Fibroblast of pulmonary artery (primary cell): ENCODE measurements around the gene SULT4A1.

Experiments used
- DNase-seq: peaks from one replicate; pipeline ENCODE4 v3.0.0-alpha.2; 2010; ENCODE audit warnings: low read depth
- H3K4me3 ChIP-seq: replicated peaks from 2 replicates; pipeline ENCODE4 v1.5.1; 2011; ENCODE audit warnings: low read depth, mild to moderate bottlenecking, control low read depth, low read length, moderate library complexity
- TF ChIP-seq, protein P1 (sequence below): IDR thresholded peaks from 2 replicates; pipeline ENCODE4 v1.5.1; 2011; ENCODE audit warnings: mild to moderate bottlenecking, control low read depth, low read length, inconsistent platforms; ENCODE audit errors: missing control alignments

The SULT4A1 gene

DNA sequence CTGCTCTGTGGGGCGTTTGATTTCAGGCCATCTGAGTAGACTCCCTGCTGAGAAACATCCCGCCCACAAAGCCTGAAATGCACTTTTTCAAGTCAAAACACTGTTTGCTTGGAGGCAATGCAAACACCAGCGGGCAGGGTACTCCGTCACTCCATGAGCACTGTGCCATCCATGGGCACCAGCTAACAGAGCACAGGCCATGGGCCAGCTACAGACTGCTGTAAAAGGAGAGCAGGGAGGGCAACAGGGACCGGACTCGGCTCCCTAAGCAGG is 33.7 kb downstream of the SULT4A1 start:
- TF ChIP-seq, protein P1, sequence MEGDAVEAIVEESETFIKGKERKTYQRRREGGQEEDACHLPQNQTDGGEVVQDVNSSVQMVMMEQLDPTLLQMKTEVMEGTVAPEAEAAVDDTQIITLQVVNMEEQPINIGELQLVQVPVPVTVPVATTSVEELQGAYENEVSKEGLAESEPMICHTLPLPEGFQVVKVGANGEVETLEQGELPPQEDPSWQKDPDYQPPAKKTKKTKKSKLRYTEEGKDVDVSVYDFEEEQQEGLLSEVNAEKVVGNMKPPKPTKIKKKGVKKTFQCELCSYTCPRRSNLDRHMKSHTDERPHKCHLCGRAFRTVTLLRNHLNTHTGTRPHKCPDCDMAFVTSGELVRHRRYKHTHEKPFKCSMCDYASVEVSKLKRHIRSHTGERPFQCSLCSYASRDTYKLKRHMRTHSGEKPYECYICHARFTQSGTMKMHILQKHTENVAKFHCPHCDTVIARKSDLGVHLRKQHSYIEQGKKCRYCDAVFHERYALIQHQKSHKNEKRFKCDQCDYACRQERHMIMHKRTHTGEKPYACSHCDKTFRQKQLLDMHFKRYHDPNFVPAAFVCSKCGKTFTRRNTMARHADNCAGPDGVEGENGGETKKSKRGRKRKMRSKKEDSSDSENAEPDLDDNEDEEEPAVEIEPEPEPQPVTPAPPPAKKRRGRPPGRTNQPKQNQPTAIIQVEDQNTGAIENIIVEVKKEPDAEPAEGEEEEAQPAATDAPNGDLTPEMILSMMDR, result no peak
- DNase-seq, result no peak

GRCh38 chr22:43827926-43828724 is 34.2 kb downstream of the SULT4A1 start:
- no peak for DNase-seq
- no peak overlapping the region for H3K4me3 ChIP-seq
- TF ChIP-seq, protein P1, result no peak

More for the DNA sequence above, 33.7 kb downstream of the SULT4A1 start:
- H3K4me3 ChIP-seq, result no peak overlapping the region

DNA sequence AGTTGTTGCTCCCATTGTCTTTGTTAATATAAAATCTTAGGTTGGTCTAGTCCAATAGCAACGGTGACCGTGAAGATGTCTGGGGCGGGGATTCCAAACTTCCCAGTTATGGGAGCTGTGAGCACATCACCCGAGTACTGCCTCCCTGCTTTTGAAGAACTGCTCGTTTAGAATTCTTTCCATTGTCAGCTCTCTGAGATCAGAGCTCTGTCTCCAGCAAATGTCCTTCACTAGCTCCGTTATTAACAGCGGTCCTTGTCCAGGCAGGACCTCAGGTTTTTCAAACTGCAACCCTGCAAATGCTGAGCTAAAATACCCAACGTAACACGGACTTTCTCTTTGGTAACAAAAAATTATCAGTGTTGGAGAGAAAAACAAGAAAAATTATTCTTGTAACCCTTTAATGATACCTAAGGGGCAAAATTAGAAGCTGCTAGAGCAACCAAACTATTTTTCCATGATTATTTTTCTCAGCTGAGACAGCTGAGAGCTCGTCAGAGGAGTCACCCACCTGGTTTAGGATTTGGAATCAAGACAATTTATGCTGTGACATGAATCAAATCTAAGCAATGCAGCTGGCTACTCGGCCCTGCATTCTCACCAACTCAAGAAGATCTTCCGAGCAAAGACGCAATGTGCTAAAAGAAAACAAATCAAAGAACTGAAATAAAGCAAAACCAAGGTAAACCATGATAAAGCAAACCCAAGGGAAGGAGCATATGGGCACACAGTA is 35.1 kb downstream of the SULT4A1 start:
- H3K4me3 ChIP-seq, result no peak overlapping the region
- TF ChIP-seq, protein P1, result no peak
- DNase-seq, result no peak

DNA sequence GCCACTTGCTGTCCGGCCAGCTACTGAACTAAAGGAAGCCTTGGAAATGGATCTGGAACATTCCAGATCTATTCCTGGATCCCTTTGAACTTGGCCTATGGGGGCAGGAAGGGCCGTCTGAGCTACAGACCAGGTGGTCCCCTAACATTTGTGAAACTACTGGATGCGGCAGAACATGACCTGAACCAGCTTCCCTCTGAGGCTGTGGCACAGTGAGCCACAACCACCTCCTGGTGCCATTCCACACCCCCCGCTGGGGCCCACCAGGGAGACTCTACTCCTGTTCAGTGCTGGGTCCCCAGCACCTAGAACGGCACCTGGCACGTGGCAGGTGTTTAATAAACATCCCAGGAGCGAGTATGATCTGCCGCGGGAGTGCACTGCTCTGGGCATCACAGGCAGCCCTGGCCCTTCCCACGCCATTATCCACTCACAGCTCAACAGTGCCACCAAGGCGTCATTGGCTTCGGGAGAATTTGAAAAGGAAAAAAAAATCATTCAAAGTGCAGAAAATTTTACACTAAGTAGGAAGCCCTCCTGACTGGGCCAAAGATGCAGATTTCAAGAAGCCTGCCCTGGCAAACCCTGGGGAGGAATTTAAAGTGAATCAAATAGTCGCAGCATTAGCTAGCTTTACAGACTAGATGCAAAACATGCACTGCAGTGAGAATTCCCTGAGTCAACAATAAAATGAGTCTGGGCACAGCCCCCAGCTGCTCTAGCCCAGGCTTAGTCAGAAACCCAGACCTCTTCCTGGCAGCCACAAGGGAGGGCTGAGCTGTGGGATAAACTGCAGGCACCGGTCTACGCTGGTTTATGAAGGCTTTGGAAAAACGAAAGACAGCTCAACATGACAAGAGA is 35.9 kb downstream of the SULT4A1 start:
- TF ChIP-seq, protein P1, result peak; percentile 5
- no peak overlapping the region for H3K4me3 ChIP-seq
- DNase-seq, result peak; percentile 65

GRCh38 chr22:43825651-43826050 is 36.7 kb downstream of the SULT4A1 start:
- DNase-seq, result no peak
- TF ChIP-seq, protein P1, result no peak
- H3K4me3 ChIP-seq, result no peak overlapping the region

- TF ChIP-seq, protein P1, result no peak
- no peak for DNase-seq
- no peak overlapping the region for H3K4me3 ChIP-seq
Observed at GRCh38 chr22:43824724-43825420, 37.4 kb downstream of the SULT4A1 start.
